ENCODE results near the gene MAD1L1. TPM values are rescaled to one million over a fixed set of nuclear protein-coding genes. Genes with fewer than 3 reads are reported as not detected.

MAD1L1 gene
- total RNA-seq, 1 donor from 2014 or later = 54.0 TPM

DNA sequence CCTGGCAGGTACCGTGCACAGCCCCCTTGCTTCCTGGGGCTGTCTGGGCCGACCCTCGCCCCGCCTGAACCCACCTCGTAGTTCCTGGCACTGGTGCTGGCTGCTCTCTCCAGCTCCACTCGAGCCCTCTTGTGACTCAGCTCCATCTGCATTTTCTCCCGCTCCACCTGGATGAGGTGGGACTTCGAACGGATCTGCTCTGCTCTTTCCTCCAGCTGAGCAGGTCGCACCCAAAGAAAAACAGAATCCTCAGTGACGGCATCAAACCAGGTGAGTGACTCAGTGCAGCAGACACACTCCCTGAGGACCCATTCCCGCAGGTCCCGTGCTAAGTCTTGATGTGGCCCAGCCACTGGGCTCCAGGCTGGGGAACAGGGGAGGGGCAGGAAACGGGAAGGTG is 7.4 kb downstream of the MAD1L1 start:
- H3K27ac Mint-ChIP-seq = no peak overlapping the region
- no peaks in the 10 kb centered on the region for H3K27me3 Mint-ChIP-seq
- H3K36me3 Mint-ChIP-seq (ENCODE audit: low read depth) = peaks cover 31% of the 10 kb centered on the region
- intact Hi-C loops (cut with micrococcal nuclease) = no loop called here
- no peak overlapping the region for H3K4me3 Mint-ChIP-seq
- H3K4me1 Mint-ChIP-seq = peaks cover 9% of the 10 kb centered on the region
- DNase-seq = no peak
- H3K9me3 Mint-ChIP-seq = no peaks in the 10 kb centered on the region

DNA sequence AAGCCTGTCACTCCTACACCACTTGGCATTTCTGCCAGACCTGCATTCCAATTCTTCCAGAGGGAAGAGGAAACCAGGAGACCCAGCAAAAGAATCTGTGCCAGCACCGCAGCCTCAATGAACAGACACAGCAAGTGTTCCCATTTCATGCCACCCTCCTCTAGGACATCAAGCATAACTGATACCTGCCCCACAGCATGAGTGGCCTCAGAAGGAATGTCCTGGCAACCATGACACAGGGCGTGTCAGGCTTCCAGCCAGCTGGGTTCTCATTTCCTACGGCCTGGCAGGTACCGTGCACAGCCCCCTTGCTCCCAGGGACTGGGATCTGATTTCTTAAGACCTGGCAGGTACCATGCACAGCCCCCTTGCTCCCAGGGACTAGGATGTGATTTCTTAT is 7.8 kb downstream of the MAD1L1 start:
- Mint-ChIP-seq H3K27me3 (no peaks in the 10 kb centered on the region), H3K4me1 (peaks cover 6% of the 10 kb centered on the region), H3K27ac (no peak overlapping the region), H3K4me3 (no peak overlapping the region), H3K9me3 (no peaks in the 10 kb centered on the region), H3K36me3 (ENCODE audit: low read depth) (peaks cover 31% of the 10 kb centered on the region)
- DNase-seq = no peak
- intact Hi-C loops (cut with micrococcal nuclease) = no loop called here

DNA sequence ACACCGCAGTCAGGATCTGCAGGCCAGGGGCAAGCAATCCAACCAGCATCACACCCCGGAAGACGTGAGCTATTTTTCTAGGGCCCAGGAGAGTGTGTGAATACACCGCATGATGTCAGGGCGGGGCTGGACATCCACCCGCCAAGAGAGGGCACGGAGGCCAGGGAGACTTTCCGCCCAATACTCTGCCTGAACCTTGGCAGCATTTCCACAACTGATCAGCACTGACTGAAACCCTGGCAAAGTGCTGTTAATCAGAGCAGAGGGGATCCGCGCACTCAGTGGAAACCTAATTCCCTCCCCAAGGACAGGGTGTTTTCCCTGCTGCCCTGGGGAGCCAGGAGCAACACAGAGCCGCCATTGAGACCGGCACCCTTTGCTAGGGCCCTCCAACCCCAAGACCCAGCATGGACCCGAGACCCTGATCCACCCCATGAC is 8.2 kb downstream of the MAD1L1 start:
- Mint-ChIP-seq H3K36me3 (ENCODE audit: low read depth) (peaks cover 29% of the 10 kb centered on the region), H3K27me3 (no peaks in the 10 kb centered on the region), H3K4me1 (peaks cover 3% of the 10 kb centered on the region), H3K27ac (no peak overlapping the region), H3K4me3 (no peak overlapping the region), H3K9me3 (no peaks in the 10 kb centered on the region)
- intact Hi-C loops (cut with micrococcal nuclease) = no loop called here
- no peak for DNase-seq

DNA sequence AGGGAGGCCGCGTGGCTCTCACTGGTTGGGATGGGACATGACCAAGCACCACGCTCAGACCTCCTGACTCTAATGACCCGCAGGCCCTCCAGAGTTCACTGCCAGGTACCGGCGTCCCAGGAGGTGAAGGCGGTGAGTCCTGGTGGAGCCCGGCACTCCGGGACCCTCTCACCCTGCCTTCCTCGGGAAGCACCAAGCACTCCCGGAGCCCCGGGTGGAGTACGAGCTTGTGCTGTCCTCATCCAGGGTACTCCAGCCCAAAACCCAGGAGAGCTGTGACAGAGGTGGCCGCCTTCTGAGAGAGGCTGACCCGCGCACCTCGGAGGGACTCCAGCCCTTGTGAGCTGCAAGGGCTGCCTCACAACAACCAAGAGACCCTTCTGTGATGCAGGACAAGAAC is 9.4 kb downstream of the MAD1L1 start:
- intact Hi-C loops (cut with micrococcal nuclease) = no loop called here
- Mint-ChIP-seq H3K4me1 (peaks cover 2% of the 10 kb centered on the region), H3K4me3 (no peak overlapping the region), H3K36me3 (ENCODE audit: low read depth) (peaks cover 31% of the 10 kb centered on the region), H3K9me3 (no peaks in the 10 kb centered on the region), H3K27me3 (no peaks in the 10 kb centered on the region), H3K27ac (no peak overlapping the region)
- no peak for DNase-seq

- H3K27ac Mint-ChIP-seq = no peak overlapping the region
- H3K36me3 Mint-ChIP-seq (ENCODE audit: low read depth) = peaks cover 32% of the 10 kb centered on the region
- intact Hi-C loops (cut with micrococcal nuclease) = no loop called here
- no peaks in the 10 kb centered on the region for H3K9me3 Mint-ChIP-seq
- H3K4me1 Mint-ChIP-seq = peaks cover 2% of the 10 kb centered on the region
- DNase-seq = no peak
- H3K4me3 Mint-ChIP-seq = no peak overlapping the region
- no peaks in the 10 kb centered on the region for H3K27me3 Mint-ChIP-seq
These were observed 10.2 kb downstream of the MAD1L1 start for GRCh38 chr7:2222516-2222915.

GRCh38 chr7:2220954-2221353 is 11.8 kb downstream of the MAD1L1 start:
- no peaks in the 10 kb centered on the region for H3K27me3 Mint-ChIP-seq
- no peaks in the 10 kb centered on the region for H3K9me3 Mint-ChIP-seq
- no peak overlapping the region for H3K4me3 Mint-ChIP-seq
- H3K27ac Mint-ChIP-seq = no peak overlapping the region
- DNase-seq = no peak
- H3K4me1 Mint-ChIP-seq = peaks cover under 1% of the 10 kb centered on the region
- intact Hi-C loops (cut with micrococcal nuclease) = no loop called here
- H3K36me3 Mint-ChIP-seq (ENCODE audit: low read depth) = peaks cover 32% of the 10 kb centered on the region

DNA sequence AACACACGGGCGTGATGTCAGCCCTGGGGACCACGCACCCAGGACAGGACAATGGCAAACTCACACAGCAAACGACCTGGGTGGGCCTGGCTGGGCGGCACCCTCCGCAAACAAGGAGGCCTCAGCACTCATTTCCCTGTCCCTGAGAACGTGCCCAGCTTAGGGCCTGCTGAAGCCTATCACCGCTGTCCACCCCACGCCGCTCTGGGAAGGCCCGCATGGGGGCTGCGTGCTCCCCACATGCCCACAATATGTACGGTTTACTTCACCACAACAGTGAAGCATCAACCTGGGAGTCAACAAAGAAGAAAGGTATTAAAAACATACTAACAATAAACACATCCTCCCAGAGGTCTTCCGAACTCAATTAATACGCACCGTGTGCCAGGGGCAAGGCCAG is 12.2 kb downstream of the MAD1L1 start:
- Mint-ChIP-seq H3K36me3 (ENCODE audit: low read depth) (peaks cover 34% of the 10 kb centered on the region), H3K9me3 (no peaks in the 10 kb centered on the region), H3K27ac (no peak overlapping the region), H3K4me1 (peaks cover 2% of the 10 kb centered on the region), H3K27me3 (no peaks in the 10 kb centered on the region), H3K4me3 (no peak overlapping the region)
- no peak for DNase-seq
- intact Hi-C loops (cut with micrococcal nuclease) = no loop called here

- DNase-seq = no peak
- peaks cover 34% of the 10 kb centered on the region for H3K36me3 Mint-ChIP-seq (ENCODE audit: low read depth)
- no peak overlapping the region for H3K4me3 Mint-ChIP-seq
- H3K27ac Mint-ChIP-seq = no peak overlapping the region
- no peaks in the 10 kb centered on the region for H3K27me3 Mint-ChIP-seq
- no peaks in the 10 kb centered on the region for H3K9me3 Mint-ChIP-seq
- H3K4me1 Mint-ChIP-seq = peaks cover 2% of the 10 kb centered on the region
- intact Hi-C loops (cut with micrococcal nuclease) = no loop called here
These were observed 12.7 kb downstream of the MAD1L1 start for GRCh38 chr7:2220030-2220429.

DNA sequence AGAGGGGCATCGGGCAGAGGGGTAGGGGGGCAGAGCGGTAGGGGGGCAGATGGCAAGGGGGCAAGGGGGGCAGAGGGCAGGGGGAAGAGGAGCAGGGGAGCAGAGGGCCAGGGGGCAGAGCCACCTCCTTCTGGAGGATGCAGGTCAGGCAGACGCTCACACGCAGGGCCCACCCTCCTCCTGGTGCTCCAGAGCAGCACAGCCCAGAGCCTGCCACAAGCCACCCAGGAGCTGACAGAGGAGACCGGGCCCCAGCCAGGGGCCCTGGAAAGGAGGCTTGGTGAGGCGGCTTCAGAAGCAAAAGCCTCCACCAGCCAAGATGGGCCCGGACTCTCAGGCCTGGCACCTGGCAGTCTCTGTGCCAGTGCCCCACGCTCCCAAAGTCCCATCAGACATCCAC is 13.1 kb downstream of the MAD1L1 start:
- H3K9me3 Mint-ChIP-seq = no peaks in the 10 kb centered on the region
- H3K27me3 Mint-ChIP-seq = no peaks in the 10 kb centered on the region
- H3K4me3 Mint-ChIP-seq = no peak overlapping the region
- H3K27ac Mint-ChIP-seq = no peak overlapping the region
- intact Hi-C loops (cut with micrococcal nuclease) = no loop called here
- H3K36me3 Mint-ChIP-seq (ENCODE audit: low read depth) = peaks cover 32% of the 10 kb centered on the region
- peaks cover 2% of the 10 kb centered on the region for H3K4me1 Mint-ChIP-seq
- DNase-seq = no peak

DNA sequence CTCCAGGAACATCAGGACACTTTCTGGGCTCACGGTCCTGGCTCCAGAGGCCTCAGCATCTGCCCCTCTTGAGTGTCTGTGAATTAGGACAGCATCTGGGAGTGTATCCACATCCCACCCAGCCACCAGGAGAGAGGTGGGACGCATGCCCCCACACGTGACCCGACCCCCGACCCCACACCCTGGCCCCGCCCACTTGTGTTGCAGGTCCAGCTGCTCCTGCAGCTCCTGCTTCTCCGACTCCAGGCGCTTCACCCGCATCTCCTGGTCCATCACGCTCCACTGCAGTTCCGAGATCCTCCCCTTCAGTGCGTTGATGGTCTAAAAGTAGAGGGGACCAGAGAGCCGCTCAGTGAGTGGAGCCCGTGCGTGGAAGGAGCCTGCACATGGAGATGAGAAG is 13.6 kb downstream of the MAD1L1 start:
- Mint-ChIP-seq H3K9me3 (no peaks in the 10 kb centered on the region), H3K4me3 (no peak overlapping the region), H3K4me1 (peaks cover 2% of the 10 kb centered on the region), H3K36me3 (ENCODE audit: low read depth) (peaks cover 29% of the 10 kb centered on the region), H3K27ac (no peak overlapping the region), H3K27me3 (no peaks in the 10 kb centered on the region)
- no peak for DNase-seq
- intact Hi-C loops (cut with micrococcal nuclease) = no loop called here

- Mint-ChIP-seq H3K4me1 (peaks cover 2% of the 10 kb centered on the region), H3K4me3 (no peak overlapping the region), H3K9me3 (no peaks in the 10 kb centered on the region), H3K36me3 (ENCODE audit: low read depth) (peaks cover 33% of the 10 kb centered on the region), H3K27ac (no peak overlapping the region), H3K27me3 (no peaks in the 10 kb centered on the region)
- DNase-seq = no peak
- intact Hi-C loops (cut with micrococcal nuclease) = no loop called here
These were observed 14.3 kb downstream of the MAD1L1 start for GRCh38 chr7:2218444-2218785.

DNA sequence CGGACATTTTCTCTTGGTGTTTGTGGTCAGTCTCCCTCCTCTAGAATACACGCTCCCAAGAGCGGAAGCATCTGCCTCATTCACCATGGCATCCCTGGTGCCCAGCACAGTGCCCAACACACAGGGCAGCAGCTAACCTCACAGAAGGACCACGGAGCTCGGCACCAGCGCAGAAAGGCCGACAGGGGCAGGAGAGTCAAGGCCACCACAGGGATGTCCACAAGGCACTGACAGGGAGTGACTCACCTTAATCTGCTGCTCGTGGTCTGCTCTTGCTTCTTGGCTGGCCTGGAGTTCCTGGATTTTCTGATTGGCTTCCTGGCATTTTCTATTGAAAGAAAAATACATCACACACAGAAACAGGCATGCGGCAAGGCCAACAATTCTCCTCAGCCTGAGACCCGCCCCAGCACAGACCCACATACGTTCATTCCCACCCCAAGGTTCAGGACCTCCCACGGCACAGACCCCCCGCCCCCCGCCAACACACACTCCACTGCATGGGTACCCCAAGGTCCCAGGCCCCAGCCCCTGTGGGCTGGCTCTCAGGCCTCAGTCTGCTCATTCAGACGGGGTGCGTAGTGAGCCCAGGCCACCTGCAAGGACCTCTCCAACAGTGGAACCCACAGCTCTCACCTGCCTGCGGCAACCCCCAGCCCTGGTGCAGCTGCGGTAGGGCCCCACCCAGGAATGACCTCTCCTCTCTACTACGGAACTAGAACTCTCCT is 14.9 kb downstream of the MAD1L1 start:
- intact Hi-C loops (cut with micrococcal nuclease) = no loop called here
- no peaks in the 10 kb centered on the region for H3K27me3 Mint-ChIP-seq
- no peak overlapping the region for H3K4me3 Mint-ChIP-seq
- H3K27ac Mint-ChIP-seq = no peak overlapping the region
- peaks cover 2% of the 10 kb centered on the region for H3K4me1 Mint-ChIP-seq
- no peak for DNase-seq
- H3K9me3 Mint-ChIP-seq = no peaks in the 10 kb centered on the region
- peaks cover 35% of the 10 kb centered on the region for H3K36me3 Mint-ChIP-seq (ENCODE audit: low read depth)

GRCh38 chr7:2217206-2217605 is 15.5 kb downstream of the MAD1L1 start:
- H3K27ac Mint-ChIP-seq = no peak overlapping the region
- peaks cover 37% of the 10 kb centered on the region for H3K36me3 Mint-ChIP-seq (ENCODE audit: low read depth)
- no peaks in the 10 kb centered on the region for H3K27me3 Mint-ChIP-seq
- H3K9me3 Mint-ChIP-seq = no peaks in the 10 kb centered on the region
- H3K4me3 Mint-ChIP-seq = no peak overlapping the region
- intact Hi-C loops (cut with micrococcal nuclease) = no loop called here
- peaks cover 2% of the 10 kb centered on the region for H3K4me1 Mint-ChIP-seq
- DNase-seq = no peak

- intact Hi-C loops (cut with micrococcal nuclease) = no loop called here
- Mint-ChIP-seq H3K27ac (no peak overlapping the region), H3K36me3 (ENCODE audit: low read depth) (peaks cover 40% of the 10 kb centered on the region), H3K9me3 (no peaks in the 10 kb centered on the region), H3K4me3 (no peak overlapping the region), H3K4me1 (peaks cover 2% of the 10 kb centered on the region), H3K27me3 (no peaks in the 10 kb centered on the region)
- DNase-seq = no peak
These were observed 16.9 kb downstream of the MAD1L1 start for GRCh38 chr7:2215851-2216250.

GRCh38 chr7:2214636-2215035 is 18.1 kb downstream of the MAD1L1 start:
- Mint-ChIP-seq H3K36me3 (ENCODE audit: low read depth) (peaks cover 42% of the 10 kb centered on the region), H3K27me3 (no peaks in the 10 kb centered on the region), H3K4me3 (no peak overlapping the region), H3K27ac (no peak overlapping the region), H3K4me1 (peaks cover 5% of the 10 kb centered on the region), H3K9me3 (no peaks in the 10 kb centered on the region)
- intact Hi-C loops (cut with micrococcal nuclease) = no loop called here
- no peak for DNase-seq
